H1 (cell line): ENCODE data around the gene MICALL2. TPM values are rescaled to one million over a fixed set of nuclear protein-coding genes. Genes with fewer than 3 reads are reported as not detected.

Source experiments
- CTCF ChIA-PET: fragments of 300-600 bp; sonication (Branson Sonifier 250); formaldehyde crosslinking; loops from one replicate; lab custom pipeline; 2021; ENCODE audit not compliant: partially characterized antibody; lab: Charles Lee
- POLR2A ChIA-PET: fragments of 300-600 bp; sonication (Branson Sonifier 250); formaldehyde crosslinking; loops from one replicate; lab custom pipeline; 2021; ENCODE audit warnings: inconsistent platforms; ENCODE audit not compliant: partially characterized antibody; lab: Charles Lee
- DNase-seq, 2 experiments: peaks; one replicate each; pipeline versions ENCODE4 v3.0.0 to v3.0.0-alpha.2; 2010 to 2022; ENCODE audit warnings: low spot score in 2 of 2, low read depth in 1 of 2, mixed read lengths in 1 of 2
- FAIRE-seq: peaks from 2 replicates; lab custom pipeline; 2011; peaks lifted over from hg19 to GRCh38; lab: Jason Lieb, UNC
- H2AFZ ChIP-seq: 2 replicates; pipeline ENCODE4 v1.8.1; 2012; ENCODE audit warnings: low read length, inconsistent platforms
- H2AK5ac ChIP-seq: 2 replicates; pipeline ENCODE4 v1.6.1; 2013; ENCODE audit warnings: low read depth, low read length
- H2BK120ac ChIP-seq: replicated peaks from 2 replicates; pipeline ENCODE3; 2013; ENCODE audit warnings: low read depth, low read length, inconsistent platforms
- H2BK12ac ChIP-seq: 2 replicates; pipeline ENCODE4 v1.6.1; 2013; ENCODE audit warnings: low read depth, low read length
- H2BK15ac ChIP-seq: 2 replicates; pipeline ENCODE4 v1.6.1; 2013; ENCODE audit warnings: low read length
- H2BK20ac ChIP-seq: 2 replicates; pipeline ENCODE4 v1.6.1; 2013; ENCODE audit warnings: low read length
- H2BK5ac ChIP-seq: 2 replicates; pipeline ENCODE4 v1.6.1; 2013; ENCODE audit warnings: low read depth, low read length
- H3K14ac ChIP-seq: 2 replicates; pipeline ENCODE4 v1.6.1; 2013; ENCODE audit warnings: inconsistent platforms; ENCODE audit not compliant: insufficient read length
- H3K18ac ChIP-seq: 2 replicates; pipeline ENCODE4 v1.6.1; 2013; ENCODE audit warnings: low read length; ENCODE audit errors: extremely low read depth
- H3K23ac ChIP-seq: 2 replicates; pipeline ENCODE4 v1.6.1; 2013; ENCODE audit warnings: inconsistent platforms; ENCODE audit not compliant: insufficient read length
- H3K23me2 ChIP-seq: 2 replicates; pipeline ENCODE4 v1.6.1; 2013; ENCODE audit warnings: low read depth, low read length
- H3K27ac ChIP-seq: 2 replicates; pipeline ENCODE4 v1.6.1; 2011; ENCODE audit warnings: low read depth, low read length, inconsistent platforms
- H3K27me3 ChIP-seq, 4 experiments: replicated peaks in 1 of 4; 1 replicate in 1 of 4; 2 replicates in 3 of 4; pipeline versions ENCODE4 v1.6.1 to v1.8.1; 2011 to 2013; ENCODE audit warnings: low read length in 3 of 4, mild to moderate bottlenecking in 3 of 4, inconsistent platforms in 2 of 4, mixed read lengths in 2 of 4, moderate library complexity in 1 of 4; ENCODE audit not compliant: control insufficient read depth in 3 of 4, insufficient read depth in 3 of 4; ENCODE audit errors: extremely low read depth in 1 of 4
- H3K36me3 ChIP-seq, 4 experiments: 2 replicates each; pipeline versions ENCODE4 v1.6.1 to v1.8.1; 2011 to 2013; ENCODE audit warnings: mild to moderate bottlenecking in 4 of 4, low read length in 3 of 4, moderate library complexity in 2 of 4, control low read depth in 1 of 4, inconsistent platforms in 1 of 4; ENCODE audit not compliant: insufficient read depth in 4 of 4, control insufficient read depth in 2 of 4
- H3K4ac ChIP-seq: replicated peaks from 2 replicates; pipeline ENCODE3; 2013; ENCODE audit warnings: low read length, low read depth, mixed read lengths, inconsistent platforms; ENCODE audit not compliant: insufficient read length
- H3K4me1 ChIP-seq, 4 experiments: replicated peaks in 1 of 4; 1 replicate in 1 of 4; 2 replicates in 3 of 4; pipeline versions ENCODE4 v1.6.1 to v1.8.1; 2011 to 2013; ENCODE audit warnings: low read length in 3 of 4, inconsistent platforms in 2 of 4, mixed read lengths in 1 of 4; ENCODE audit not compliant: insufficient read depth in 4 of 4, control insufficient read depth in 3 of 4
- H3K4me2 ChIP-seq, 2 experiments: 2 replicates each; pipeline versions ENCODE4 v1.6.1 to v1.8.1; 2011 to 2013; ENCODE audit warnings: low read depth in 2 of 2, low read length in 2 of 2, control low read depth in 1 of 2, inconsistent platforms in 1 of 2, mild to moderate bottlenecking in 1 of 2; ENCODE audit not compliant: insufficient read depth in 1 of 2
- H3K4me3 ChIP-seq, 4 experiments: fragments of 200-600, 300-600 bp in 1 of 4; sonication (generic), shearing (Covaris generic), sonication (Bioruptor Twin) in 1 of 4; 2 replicates each; pipeline versions ENCODE4 v1.5.1 to v1.8.1; 2011 to 2016; ENCODE audit warnings: low read length in 4 of 4, low read depth in 3 of 4, control low read depth in 2 of 4, inconsistent platforms in 2 of 4, mild to moderate bottlenecking in 2 of 4, mixed read lengths in 1 of 4, moderate library complexity in 1 of 4; ENCODE audit not compliant: insufficient read depth in 2 of 4; ENCODE audit errors: extremely low read depth in 1 of 4
- H3K56ac ChIP-seq: replicated peaks from 2 replicates; pipeline ENCODE3; 2013; ENCODE audit warnings: low read depth, mild to moderate bottlenecking, mixed read lengths, low read length, inconsistent platforms; ENCODE audit not compliant: insufficient read length
- H3K79me1 ChIP-seq: 2 replicates; pipeline ENCODE4 v1.6.1; 2013; ENCODE audit warnings: low read depth, low read length, control low read depth
- H3K79me2 ChIP-seq, 2 experiments: 2 replicates each; pipeline versions ENCODE4 v1.6.1 to v1.8.1; 2012 to 2013; ENCODE audit warnings: low read length in 2 of 2, mild to moderate bottlenecking in 2 of 2, inconsistent platforms in 1 of 2; ENCODE audit not compliant: insufficient read depth in 2 of 2, control insufficient read depth in 1 of 2
- H3K9ac ChIP-seq, 4 experiments: replicated peaks in 1 of 4; 1 replicate in 1 of 4; 2 replicates in 3 of 4; pipeline versions ENCODE4 v1.6.1 to v1.8.1; 2011 to 2013; ENCODE audit warnings: low read depth in 3 of 4, low read length in 3 of 4, control low read depth in 2 of 4, mild to moderate bottlenecking in 2 of 4, moderate library complexity in 2 of 4, inconsistent platforms in 1 of 4; ENCODE audit errors: extremely low read depth in 1 of 4
- H3K9me3 ChIP-seq, 2 experiments: 2 replicates each; pipeline versions ENCODE4 v1.6.1 to v1.8.1; 2012 to 2013; ENCODE audit warnings: mild to moderate bottlenecking in 2 of 2, moderate library complexity in 2 of 2, control low read depth in 1 of 2, inconsistent platforms in 1 of 2, low read depth in 1 of 2, low read length in 1 of 2, mixed read lengths in 1 of 2; ENCODE audit not compliant: insufficient read depth in 2 of 2
- H4K20me1 ChIP-seq, 2 experiments: replicated peaks in 1 of 2; 2 replicates each; pipeline versions ENCODE3 to v1.8.1; 2011 to 2013; ENCODE audit warnings: inconsistent platforms in 2 of 2, low read length in 2 of 2, mild to moderate bottlenecking in 1 of 2; ENCODE audit not compliant: insufficient read depth in 2 of 2, control insufficient read depth in 1 of 2
- H4K5ac ChIP-seq: 2 replicates; pipeline ENCODE4 v1.6.1; 2013; ENCODE audit warnings: low read length, low read depth, mixed read lengths, inconsistent platforms; ENCODE audit not compliant: insufficient read length
- H4K8ac ChIP-seq: 2 replicates; pipeline ENCODE4 v1.8.0; 2013; ENCODE audit warnings: mild to moderate bottlenecking, moderate library complexity, low read length, inconsistent platforms; ENCODE audit not compliant: insufficient read depth; ENCODE audit errors: extremely low read depth
- H4K91ac ChIP-seq: replicated peaks from 2 replicates; pipeline ENCODE3; 2013; ENCODE audit warnings: low read length, mixed read lengths, inconsistent platforms; ENCODE audit not compliant: insufficient read length
- BCL11A ChIP-seq, 2 experiments: IDR thresholded peaks; one replicate each; pipeline ENCODE4 v1.6.1; 2011; ENCODE audit warnings: low read depth in 2 of 2, low read length in 2 of 2, mild to moderate bottlenecking in 2 of 2
- BRCA1 ChIP-seq: IDR thresholded peaks from 2 replicates; pipeline ENCODE4 v1.6.1; 2012; ENCODE audit warnings: low read depth, low read length, improper control_type of control experiment
- CREB1 ChIP-seq: IDR thresholded peaks from 2 replicates; pipeline ENCODE4 v1.6.1; 2012; ENCODE audit warnings: inconsistent platforms
- E2F6 ChIP-seq: IDR thresholded peaks from 2 replicates; pipeline ENCODE4 v1.6.1; 2012; ENCODE audit warnings: inconsistent platforms
- FOSL1 ChIP-seq: IDR thresholded peaks from 2 replicates; pipeline ENCODE4 v1.6.1; 2011; ENCODE audit warnings: mild to moderate bottlenecking, low read depth, low read length, moderate library complexity; ENCODE audit not compliant: insufficient read depth
- GABPA ChIP-seq: IDR thresholded peaks from 2 replicates; pipeline ENCODE4 v1.6.1; 2011; ENCODE audit warnings: mild to moderate bottlenecking, low read length, moderate library complexity, borderline replicate concordance; ENCODE audit not compliant: insufficient read depth
- HDAC6 ChIP-seq: IDR thresholded peaks from one replicate; pipeline ENCODE4 v1.7.1; 2012; ENCODE audit warnings: low read depth, mild to moderate bottlenecking, inconsistent platforms, low read length, moderate library complexity
- JUND ChIP-seq: IDR thresholded peaks from 2 replicates; pipeline ENCODE4 v1.6.1; 2011; ENCODE audit warnings: mild to moderate bottlenecking, improper control_type of control experiment, low read length
- KDM1A ChIP-seq: fragments of 200-600, 300-600 bp; sonication (generic); IDR thresholded peaks from 2 replicates; pipeline ENCODE4 v1.7.1; 2016; ENCODE audit warnings: mild to moderate bottlenecking, low read length, borderline replicate concordance
- RAD21 ChIP-seq, 2 experiments: IDR thresholded peaks in 1 of 2; conservative IDR thresholded peaks in 1 of 2; 2 replicates each; pipeline ENCODE4 v1.6.1; 2011; ENCODE audit warnings: low read depth in 2 of 2, low read length in 2 of 2, improper control_type of control experiment in 1 of 2, inconsistent platforms in 1 of 2, mild to moderate bottlenecking in 1 of 2, moderate library complexity in 1 of 2
- RXRA ChIP-seq: IDR thresholded peaks from 2 replicates; pipeline ENCODE4 v1.6.1; 2011; ENCODE audit warnings: low read depth, mild to moderate bottlenecking, low read length, moderate library complexity; ENCODE audit not compliant: insufficient read depth
- SIX5 ChIP-seq: IDR thresholded peaks from 2 replicates; pipeline ENCODE4 v1.6.1; 2011; ENCODE audit warnings: mild to moderate bottlenecking, low read depth, low read length
- SP2 ChIP-seq: IDR thresholded peaks from 2 replicates; pipeline ENCODE4 v1.6.1; 2012; ENCODE audit warnings: mild to moderate bottlenecking, low read length, inconsistent platforms
- WGBS, 2 experiments: shearing (Covaris generic) in 1 of 2; methylation state at CpG; one replicate each; pipeline versions ENCODE4 v1.1.6 to v1.1.7; 2013 to 2015; ENCODE audit warnings: low lambda C conversion rate in 2 of 2, mixed read lengths in 2 of 2, inconsistent platforms in 1 of 2, low coverage in 1 of 2, missing lambda C conversion rate in 1 of 2; ENCODE audit not compliant: insufficient replicate concordance in 2 of 2, insufficient coverage in 1 of 2, insufficient read length in 1 of 2; ENCODE audit errors: extremely low coverage in 1 of 2, missing lambda C conversion rate in 1 of 2; 5-methylcytosine and 5-hydroxymethylcytosine counted together
- polyA plus RNA-seq, 7 experiments: library from polyadenylated mRNA; depleted of rRNA in 3 of 7; stranded (reverse) in 5 of 7; unstranded in 2 of 7; fragments of >200 nt in 5 of 7; fragments of 200-250 nt in 2 of 7; gene quantifications; 1 replicate in 5 of 7; 2 replicates in 1 of 7; 4 replicates in 1 of 7; pipeline versions ENCODE4 v1.2.1 to v1.2.3, GENCODE V29; 2011 to 2013; ENCODE audit warnings: missing spikeins in 2 of 7, mixed read lengths in 2 of 7
- total RNA-seq: library from RNA; stranded (reverse); fragmentation: NEBNext Ultra II Directional; extraction: Animal tissue kit (Norgen Biotek cat#: 25700); gene quantifications from 2 replicates; pipeline ENCODE4 v1.2.1, GENCODE V29; 2021

Gene MICALL2
- total and polyA plus RNA-seq, 2 of the 8 experiments (the other 6 are each of a cell fraction or from before 2014, with no cell fraction given), result 5.3 to 8.5 TPM

- 93% methylated on average over 11 of the region's 11 CpGs; no CpG with 5 or more reads in 1 of the 2 experiments for WGBS, 2 experiments
- no peak overlapping the region for H3K56ac ChIP-seq
- H4K20me1 ChIP-seq, result peaks cover 0 to 8% of the 10 kb centered on the region in 2 experiments
- peak overlapping the region; percentile 92; the same call in 1 of the 2 replicates for H2BK15ac ChIP-seq
- peak overlapping the region; percentile 1; the same call in 1 of the 2 replicates for H3K18ac ChIP-seq
- no peak overlapping the region for H3K9ac ChIP-seq
- no peaks in the 10 kb centered on the region for H3K79me1 ChIP-seq
- H3K27ac ChIP-seq, result no peak overlapping the region
- no peaks in the 10 kb centered on the region for H3K27me3 ChIP-seq
- H3K14ac ChIP-seq, result no peak overlapping the region
- H2AK5ac ChIP-seq, result no peak overlapping the region
- POLR2A ChIA-PET, result interaction anchor here (0.9 to 1.1 kb wide), 3 partner anchors 11 to 191 kb away, joined by 3 read pairs; no protein-coding TSS in a partner anchor
- DNase-seq (no peak), FAIRE-seq (no peak)
- no peaks in the 10 kb centered on the region for H3K36me3 ChIP-seq
- no peak overlapping the region for H3K4me2 ChIP-seq
- H3K4ac ChIP-seq, result no peak overlapping the region
- no peak overlapping the region for H3K4me3 ChIP-seq
- no peak overlapping the region for H4K91ac ChIP-seq
- no peak overlapping the region for H2BK120ac ChIP-seq
- peak overlapping the region; percentile 52; the same call in 1 of the 2 replicates for H2BK5ac ChIP-seq
- H4K8ac ChIP-seq, result no peak overlapping the region; the same call in 1 of the 2 replicates
- CTCF ChIA-PET, result interaction anchor here (0.5 to 2.9 kb wide), 11 partner anchors 10 to 224 kb away, joined by 3 to 14 read pairs (median 3); no protein-coding TSS in a partner anchor
- H3K9me3 ChIP-seq, result no peaks in the 10 kb centered on the region
- H3K79me2 ChIP-seq, result no peaks in the 10 kb centered on the region
- no peak overlapping the region for H2AFZ ChIP-seq
- H2BK12ac ChIP-seq, result peak overlapping the region; percentile 84; the same call in 1 of the 2 replicates
- H3K4me1 ChIP-seq, result peaks cover 0 to 6% (median 2%) of the 10 kb centered on the region in 4 experiments; a peak in 4 of 7 replicates
- H3K23me2 ChIP-seq, result peaks cover 14% of the 10 kb centered on the region; the same call in 1 of the 2 replicates
- no peak overlapping the region for H2BK20ac ChIP-seq
- H4K5ac ChIP-seq, result no peak overlapping the region
- H3K23ac ChIP-seq, result no peak overlapping the region
- TF ChIP-seq FOSL1 (no peak), HDAC6 (no peak), BRCA1 (no peak), BCL11A (IDR thresholded peaks at IDR 0.05; ENCODE audit: low read depth in 2 of 2, low read length in 2 of 2) (no peak), SP2 (no peak), CREB1 (no peak), SIX5 (no peak), JUND (no peak), E2F6 (no peak), KDM1A (no peak), GABPA (no peak), RXRA (no peak), RAD21 (IDR thresholded peaks at IDR 0.05 in 1 of 2, conservative IDR thresholded peaks at IDR 0.05 in 1 of 2; ENCODE audit: low read depth in 2 of 2, low read length in 2 of 2) (no peak)
Observed at GRCh38 chr7:1419310-1419634, 40.0 kb downstream of the MICALL2 start.
